Neural progenitor cell (in vitro differentiated cells): ENCODE data around the gene HP. TPM values are rescaled to one million over a fixed set of nuclear protein-coding genes. Genes with fewer than 3 reads are reported as not detected.

Experiments used
- DNase-seq: peaks from one replicate; pipeline ENCODE4 v3.0.0-alpha.2; 2016; ENCODE audit warnings: low spot score
- H2AFZ ChIP-seq: fragments of 200-600 bp; sonication (generic); replicated peaks from 2 replicates; pipeline ENCODE4 v1.6.1; 2016; ENCODE audit warnings: antibody characterized with exemption
- H3F3A ChIP-seq: fragments of 200-600 bp; sonication (generic); 2 replicates; pipeline ENCODE4 v1.6.1; 2016; ENCODE audit warnings: antibody characterized with exemption, low read depth
- H3K27ac ChIP-seq: fragments of 200-600 bp; sonication (generic); 2 replicates; pipeline ENCODE4 v1.5.1; 2016; ENCODE audit warnings: mild to moderate bottlenecking
- H3K27me3 ChIP-seq: fragments of 200-600 bp; sonication (generic); 2 replicates; pipeline ENCODE4 v1.6.1; 2016; ENCODE audit warnings: mild to moderate bottlenecking, moderate library complexity
- H3K36me3 ChIP-seq: fragments of 200-600 bp; sonication (generic); 2 replicates; pipeline ENCODE4 v1.5.1; 2016
- H3K4me1 ChIP-seq: fragments of 200-600 bp; sonication (generic); 2 replicates; pipeline ENCODE4 v1.6.1; 2016; ENCODE audit warnings: mixed run types
- H3K4me2 ChIP-seq: fragments of 200-600 bp; sonication (generic); 2 replicates; pipeline ENCODE4 v1.6.1; 2016
- H3K4me3 ChIP-seq: fragments of 200-600 bp; sonication (generic); 2 replicates; pipeline ENCODE4 v1.5.1; 2016
- H3K79me2 ChIP-seq: fragments of 200-600 bp; sonication (generic); 2 replicates; pipeline ENCODE4 v1.6.1; 2016; ENCODE audit warnings: low read depth
- H3K9ac ChIP-seq: fragments of 200-600 bp; sonication (generic); 2 replicates; pipeline ENCODE4 v1.6.1; 2016
- H3K9me3 ChIP-seq: fragments of 200-600 bp; sonication (generic); 2 replicates; pipeline ENCODE4 v1.5.1; 2016; ENCODE audit warnings: low read depth
- H4K20me1 ChIP-seq: fragments of 200-600 bp; sonication (generic); 2 replicates; pipeline ENCODE4 v1.6.1; 2016; ENCODE audit warnings: low read depth
- H3K27ac Mint-ChIP-seq: 3 replicates; pipeline ENCODE4 v1.8.0; 2021; ENCODE audit warnings: mixed read lengths
- H3K27me3 Mint-ChIP-seq: 2 replicates; pipeline ENCODE4 v1.8.0; 2022; ENCODE audit warnings: low read depth, mild to moderate bottlenecking, inconsistent platforms, moderate library complexity, mixed read lengths; ENCODE audit not compliant: insufficient read depth
- H3K36me3 Mint-ChIP-seq: 3 replicates; pipeline ENCODE4 v1.8.0; 2021; ENCODE audit warnings: mixed read lengths
- H3K4me1 Mint-ChIP-seq: 3 replicates; pipeline ENCODE4 v1.8.0; 2021; ENCODE audit warnings: mixed read lengths
- H3K4me3 Mint-ChIP-seq: 3 replicates; pipeline ENCODE4 v1.8.0; 2021; ENCODE audit warnings: mild to moderate bottlenecking, moderate library complexity, mixed read lengths
- H3K9me3 Mint-ChIP-seq: 3 replicates; pipeline ENCODE4 v1.8.0; 2020; ENCODE audit warnings: mixed read lengths
- EZH2 ChIP-seq: fragments of 200-600 bp; sonication (generic); IDR thresholded peaks from 2 replicates; pipeline ENCODE4 v1.6.1; 2017; ENCODE audit warnings: antibody characterized with exemption, mild to moderate bottlenecking, moderate library complexity
- EZH2phosphoT487 ChIP-seq: fragments of 200-600 bp; sonication (generic); IDR thresholded peaks from 2 replicates; pipeline ENCODE4 v1.6.1; 2017; ENCODE audit warnings: antibody characterized with exemption
- total RNA-seq: library from RNA; depleted of rRNA; stranded (reverse); fragments of >200 nt; gene quantifications from 2 replicates; pipeline ENCODE4 v1.2.3, GENCODE V29; 2015; ENCODE audit warnings: low replicate concordance
- TF ChIP-seq, protein P1 (sequence below): fragments of 200-600 bp; sonication (generic); IDR thresholded peaks from 2 replicates; pipeline ENCODE4 v1.5.1; 2017; ENCODE audit warnings: antibody characterized with exemption, mild to moderate bottlenecking

HP gene
- total RNA-seq, 1 donor from 2014 or later = not detected

DNA sequence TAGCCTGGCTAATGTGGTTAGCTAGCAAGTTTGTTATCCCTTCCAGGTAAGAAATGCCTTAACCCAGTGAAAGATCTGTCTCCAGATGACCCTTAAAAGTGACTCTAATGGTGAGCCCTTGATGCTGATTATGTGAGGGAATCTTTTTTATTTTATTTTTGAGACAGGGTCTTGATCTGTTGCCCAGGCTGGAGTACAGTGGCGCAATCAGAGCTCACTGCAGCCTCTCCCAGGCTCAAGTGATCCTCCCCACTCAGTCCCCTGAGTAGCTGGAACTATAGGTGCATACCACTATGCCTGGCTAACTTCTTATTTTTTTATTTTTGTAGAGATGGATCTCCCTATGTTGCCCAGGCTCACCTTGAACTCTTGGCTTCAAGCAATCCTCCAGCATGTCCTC lies 10.8 kb upstream of the HP start:
- H3K4me1 ChIP-seq = no peaks in the 10 kb centered on the region
- DNase-seq = no peak
- Mint-ChIP-seq H3K9me3 (no peaks in the 10 kb centered on the region), H3K4me1 (no peaks in the 10 kb centered on the region), H3K36me3 (peaks cover 2% of the 10 kb centered on the region), H3K4me3 (no peak overlapping the region), H3K27me3 (peaks cover 3% of the 10 kb centered on the region), H3K27ac (no peak overlapping the region)
- H3K4me3 ChIP-seq = no peak overlapping the region
- no peaks in the 10 kb centered on the region for H4K20me1 ChIP-seq
- no peak overlapping the region for H3K4me2 ChIP-seq
- no peaks in the 10 kb centered on the region for H3F3A ChIP-seq
- no peaks in the 10 kb centered on the region for H3K9me3 ChIP-seq
- no peak overlapping the region for H3K27ac ChIP-seq
- no peak overlapping the region for H2AFZ ChIP-seq
- no peak overlapping the region for H3K9ac ChIP-seq
- no peak for TF ChIP-seq EZH2
- TF ChIP-seq EZH2phosphoT487 = no peak
- TF ChIP-seq, protein P1, sequence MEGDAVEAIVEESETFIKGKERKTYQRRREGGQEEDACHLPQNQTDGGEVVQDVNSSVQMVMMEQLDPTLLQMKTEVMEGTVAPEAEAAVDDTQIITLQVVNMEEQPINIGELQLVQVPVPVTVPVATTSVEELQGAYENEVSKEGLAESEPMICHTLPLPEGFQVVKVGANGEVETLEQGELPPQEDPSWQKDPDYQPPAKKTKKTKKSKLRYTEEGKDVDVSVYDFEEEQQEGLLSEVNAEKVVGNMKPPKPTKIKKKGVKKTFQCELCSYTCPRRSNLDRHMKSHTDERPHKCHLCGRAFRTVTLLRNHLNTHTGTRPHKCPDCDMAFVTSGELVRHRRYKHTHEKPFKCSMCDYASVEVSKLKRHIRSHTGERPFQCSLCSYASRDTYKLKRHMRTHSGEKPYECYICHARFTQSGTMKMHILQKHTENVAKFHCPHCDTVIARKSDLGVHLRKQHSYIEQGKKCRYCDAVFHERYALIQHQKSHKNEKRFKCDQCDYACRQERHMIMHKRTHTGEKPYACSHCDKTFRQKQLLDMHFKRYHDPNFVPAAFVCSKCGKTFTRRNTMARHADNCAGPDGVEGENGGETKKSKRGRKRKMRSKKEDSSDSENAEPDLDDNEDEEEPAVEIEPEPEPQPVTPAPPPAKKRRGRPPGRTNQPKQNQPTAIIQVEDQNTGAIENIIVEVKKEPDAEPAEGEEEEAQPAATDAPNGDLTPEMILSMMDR = no peak
- no peaks in the 10 kb centered on the region for H3K27me3 ChIP-seq
- no peaks in the 10 kb centered on the region for H3K79me2 ChIP-seq
- H3K36me3 ChIP-seq = no peaks in the 10 kb centered on the region

DNA sequence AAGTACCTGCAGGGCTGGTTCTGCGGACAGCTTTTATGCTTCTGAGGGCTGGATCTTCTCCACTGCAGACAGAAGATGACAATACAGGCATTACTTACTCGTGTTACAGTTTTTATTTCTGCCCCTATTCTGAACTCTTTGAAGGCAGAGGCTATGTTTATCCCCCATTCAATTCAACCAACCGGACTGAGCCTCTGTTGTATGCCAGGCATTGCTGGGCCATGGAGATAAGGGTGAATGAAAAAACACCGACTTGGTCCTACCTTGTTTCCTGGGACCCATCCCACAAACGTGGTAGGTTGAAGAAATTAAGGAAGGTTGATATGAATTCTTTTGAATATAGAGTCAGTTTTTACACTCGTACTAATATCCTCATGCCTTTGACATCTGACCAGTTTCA lies 10.0 kb upstream of the HP start:
- Histone ChIP-seq H3K79me2 (no peaks in the 10 kb centered on the region), H3K9ac (no peak overlapping the region), H3K4me3 (no peak overlapping the region), H3K27me3 (no peaks in the 10 kb centered on the region), H3K4me1 (no peaks in the 10 kb centered on the region), H3K27ac (no peak overlapping the region), H2AFZ (no peak overlapping the region), H3K9me3 (no peaks in the 10 kb centered on the region), H3K4me2 (no peak overlapping the region), H3K36me3 (no peaks in the 10 kb centered on the region), H4K20me1 (no peaks in the 10 kb centered on the region), H3F3A (no peaks in the 10 kb centered on the region)
- Mint-ChIP-seq H3K36me3 (peaks cover 2% of the 10 kb centered on the region), H3K4me1 (no peaks in the 10 kb centered on the region), H3K4me3 (no peak overlapping the region), H3K27me3 (peaks cover 3% of the 10 kb centered on the region), H3K27ac (no peak overlapping the region), H3K9me3 (peaks cover 5% of the 10 kb centered on the region)
- no peak for DNase-seq
- TF ChIP-seq EZH2phosphoT487 (no peak), EZH2 (no peak)
- TF ChIP-seq, protein P1 = no peak

DNA sequence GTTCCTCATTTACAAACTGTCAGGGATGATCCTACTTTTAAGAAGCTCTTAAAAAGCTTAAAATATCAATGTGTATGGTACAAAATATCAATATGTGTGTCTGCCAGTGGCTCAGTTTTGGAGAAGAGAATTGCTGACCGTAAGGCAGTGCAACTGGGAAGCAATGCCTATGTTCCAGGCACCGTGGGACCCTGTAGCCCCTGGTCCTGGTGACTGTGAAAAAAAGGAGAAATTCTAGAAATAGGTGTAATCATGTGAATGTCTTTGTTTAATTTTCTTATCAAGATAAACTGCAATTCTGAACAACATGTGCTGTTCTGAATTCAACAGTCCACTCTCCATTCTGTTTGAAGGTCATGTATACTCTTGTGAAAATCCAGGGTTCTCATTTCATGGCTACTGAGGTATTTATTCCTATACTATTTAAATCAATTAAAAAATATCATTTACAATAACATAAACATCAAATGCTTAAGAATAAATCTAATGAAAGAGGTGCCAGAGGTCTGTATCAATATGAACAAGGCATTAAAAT lies 9.4 kb upstream of the HP start:
- DNase-seq = no peak
- peaks cover 2% of the 10 kb centered on the region for H3K36me3 Mint-ChIP-seq
- peaks cover 8% of the 10 kb centered on the region for H3K9me3 Mint-ChIP-seq
- H3K4me3 Mint-ChIP-seq = no peak overlapping the region
- Histone ChIP-seq H2AFZ (no peak overlapping the region), H3F3A (no peaks in the 10 kb centered on the region), H3K36me3 (no peaks in the 10 kb centered on the region), H3K9me3 (no peaks in the 10 kb centered on the region), H4K20me1 (no peaks in the 10 kb centered on the region), H3K27me3 (no peaks in the 10 kb centered on the region), H3K4me2 (no peak overlapping the region), H3K4me3 (no peak overlapping the region), H3K9ac (no peak overlapping the region), H3K79me2 (no peaks in the 10 kb centered on the region), H3K27ac (no peak overlapping the region), H3K4me1 (no peaks in the 10 kb centered on the region)
- no peak overlapping the region for H3K27ac Mint-ChIP-seq
- peaks cover 3% of the 10 kb centered on the region for H3K27me3 Mint-ChIP-seq
- no peaks in the 10 kb centered on the region for H3K4me1 Mint-ChIP-seq
- TF ChIP-seq, protein P1 = no peak
- no peak for TF ChIP-seq EZH2
- TF ChIP-seq EZH2phosphoT487 = no peak
